ENCODE data around the gene AHSA1.

The AHSA1 gene

GRCh38 chr14:77488558-77488957 lies 30.7 kb downstream of the AHSA1 start:
- TF ChIP-seq FOXM1 (IDR thresholded peaks at IDR 0.05; ENCODE audit: borderline replicate concordance, low read depth) (no peak), EGR1 (IDR thresholded peaks at IDR 0.05) (no peak), RAD21 (IDR thresholded peaks at IDR 0.05; ENCODE audit: low read depth) (no peak), TAF1 (IDR thresholded peaks at IDR 0.05; ENCODE audit: low read depth) (no peak), MAX (IDR thresholded peaks at IDR 0.05) (no peak), ZBTB7A (IDR thresholded peaks at IDR 0.05; ENCODE audit: low read depth) (no peak), CEBPB (IDR thresholded peaks at IDR 0.05) (no peak), EP300 (IDR thresholded peaks at IDR 0.05; ENCODE audit: borderline replicate concordance) (no peak), YY1 (IDR thresholded peaks at IDR 0.05; ENCODE audit: low read depth) (no peak), TCF12 (IDR thresholded peaks at IDR 0.05; ENCODE audit: low read depth) (no peak), NFIC (IDR thresholded peaks at IDR 0.05) (no peak), TEAD4 (IDR thresholded peaks at IDR 0.05) (no peak), REST (IDR thresholded peaks at IDR 0.05; ENCODE audit: low read depth) (no peak), CREB1 (IDR thresholded peaks at IDR 0.05; ENCODE audit: low read depth) (no peak)
- TF ChIP-seq, protein P1, sequence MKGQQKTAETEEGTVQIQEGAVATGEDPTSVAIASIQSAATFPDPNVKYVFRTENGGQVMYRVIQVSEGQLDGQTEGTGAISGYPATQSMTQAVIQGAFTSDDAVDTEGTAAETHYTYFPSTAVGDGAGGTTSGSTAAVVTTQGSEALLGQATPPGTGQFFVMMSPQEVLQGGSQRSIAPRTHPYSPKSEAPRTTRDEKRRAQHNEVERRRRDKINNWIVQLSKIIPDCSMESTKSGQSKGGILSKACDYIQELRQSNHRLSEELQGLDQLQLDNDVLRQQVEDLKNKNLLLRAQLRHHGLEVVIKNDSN (IDR thresholded peaks at IDR 0.05) = no peak

- no peak for TF ChIP-seq EGR1 (IDR thresholded peaks at IDR 0.05)
- no peak for TF ChIP-seq CEBPB (IDR thresholded peaks at IDR 0.05)
- TF ChIP-seq TEAD4 (IDR thresholded peaks at IDR 0.05) = no peak
Measured at GRCh38 chr14:77489041-77489440, 31.1 kb downstream of the AHSA1 start.

GRCh38 chr14:77490347-77490986 lies 32.6 kb downstream of the AHSA1 start:
- TF ChIP-seq FOXM1 (IDR thresholded peaks at IDR 0.05; ENCODE audit: borderline replicate concordance, low read depth) (no peak), YY1 (IDR thresholded peaks at IDR 0.05; ENCODE audit: low read depth) (no peak), MAX (IDR thresholded peaks at IDR 0.05) (no peak), REST (IDR thresholded peaks at IDR 0.05; ENCODE audit: low read depth) (no peak), ZBTB7A (IDR thresholded peaks at IDR 0.05; ENCODE audit: low read depth) (no peak), TCF12 (IDR thresholded peaks at IDR 0.05; ENCODE audit: low read depth) (no peak), TEAD4 (IDR thresholded peaks at IDR 0.05) (no peak), EP300 (IDR thresholded peaks at IDR 0.05; ENCODE audit: borderline replicate concordance) (no peak), NFIC (IDR thresholded peaks at IDR 0.05) (no peak), CEBPB (IDR thresholded peaks at IDR 0.05) (no peak), TAF1 (IDR thresholded peaks at IDR 0.05; ENCODE audit: low read depth) (no peak), RAD21 (IDR thresholded peaks at IDR 0.05; ENCODE audit: low read depth) (no peak), CREB1 (IDR thresholded peaks at IDR 0.05; ENCODE audit: low read depth) (no peak), EGR1 (IDR thresholded peaks at IDR 0.05) (no peak)
- TF ChIP-seq, protein P1 (IDR thresholded peaks at IDR 0.05) = no peak

GRCh38 chr14:77491056-77491455 lies 33.2 kb downstream of the AHSA1 start:
- no peak for TF ChIP-seq REST (IDR thresholded peaks at IDR 0.05; ENCODE audit: low read depth)
- TF ChIP-seq EP300 (IDR thresholded peaks at IDR 0.05; ENCODE audit: borderline replicate concordance) = no peak
- no peak for TF ChIP-seq CREB1 (IDR thresholded peaks at IDR 0.05; ENCODE audit: low read depth)
- TF ChIP-seq EGR1 (IDR thresholded peaks at IDR 0.05) = no peak
- TF ChIP-seq MAX (IDR thresholded peaks at IDR 0.05) = no peak
- no peak for TF ChIP-seq TAF1 (IDR thresholded peaks at IDR 0.05; ENCODE audit: low read depth)
- TF ChIP-seq ZBTB7A (IDR thresholded peaks at IDR 0.05; ENCODE audit: low read depth) = no peak
